NOMO-1 treated with DMSO at 0.1 percent for 48 hours (cell line): ENCODE data around the gene TANC2.

Experiments used
- DNase-seq: peaks from one replicate; lab custom pipeline; 2025; ENCODE audit not compliant: unreplicated experiment; lab: John Stamatoyannopoulos, UW

Gene TANC2

DNA sequence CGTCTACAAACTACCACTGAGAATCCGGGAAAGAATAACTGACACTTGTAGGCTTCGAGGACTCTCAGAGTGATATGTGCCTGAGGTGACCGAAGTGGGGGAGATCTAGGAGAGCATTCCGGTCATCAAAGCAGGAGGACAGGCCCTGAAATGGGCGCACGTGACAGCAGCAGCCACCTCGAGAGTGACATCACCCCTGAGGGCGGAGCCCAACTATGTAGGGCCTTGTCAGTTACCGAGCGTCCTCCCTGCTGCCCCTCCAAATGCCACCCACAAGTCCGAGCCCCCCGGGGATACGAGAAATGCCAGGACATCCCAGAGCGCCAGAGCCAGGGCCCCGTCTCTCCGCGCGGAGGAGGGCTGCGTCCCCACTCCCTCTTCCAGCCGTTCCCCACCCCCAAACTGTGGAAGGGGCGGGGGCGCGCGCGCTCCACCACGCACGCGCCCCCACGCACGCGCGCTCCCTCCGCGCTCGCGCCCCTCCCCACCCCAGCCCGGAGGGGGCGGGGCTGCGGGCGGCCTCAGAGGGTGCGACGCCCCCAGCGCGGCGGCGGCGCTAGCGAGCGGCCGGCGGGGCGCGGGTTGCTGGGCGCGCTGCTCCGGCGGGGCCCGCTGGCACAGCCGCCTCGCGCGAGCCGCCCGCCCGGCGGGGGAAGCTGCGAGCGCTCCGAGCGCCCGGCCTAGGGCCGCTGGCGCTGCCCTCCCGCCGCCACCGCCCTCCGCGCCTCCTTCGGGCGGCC lies at the start of gene TANC2:
Gene TANC2, plus strand, starts transcription at position 550 of the 740 bp plus-strand sequence. CDS start 43,325 bp downstream, outside the sequence.
- peak; percentile 65 for DNase-seq

DNA sequence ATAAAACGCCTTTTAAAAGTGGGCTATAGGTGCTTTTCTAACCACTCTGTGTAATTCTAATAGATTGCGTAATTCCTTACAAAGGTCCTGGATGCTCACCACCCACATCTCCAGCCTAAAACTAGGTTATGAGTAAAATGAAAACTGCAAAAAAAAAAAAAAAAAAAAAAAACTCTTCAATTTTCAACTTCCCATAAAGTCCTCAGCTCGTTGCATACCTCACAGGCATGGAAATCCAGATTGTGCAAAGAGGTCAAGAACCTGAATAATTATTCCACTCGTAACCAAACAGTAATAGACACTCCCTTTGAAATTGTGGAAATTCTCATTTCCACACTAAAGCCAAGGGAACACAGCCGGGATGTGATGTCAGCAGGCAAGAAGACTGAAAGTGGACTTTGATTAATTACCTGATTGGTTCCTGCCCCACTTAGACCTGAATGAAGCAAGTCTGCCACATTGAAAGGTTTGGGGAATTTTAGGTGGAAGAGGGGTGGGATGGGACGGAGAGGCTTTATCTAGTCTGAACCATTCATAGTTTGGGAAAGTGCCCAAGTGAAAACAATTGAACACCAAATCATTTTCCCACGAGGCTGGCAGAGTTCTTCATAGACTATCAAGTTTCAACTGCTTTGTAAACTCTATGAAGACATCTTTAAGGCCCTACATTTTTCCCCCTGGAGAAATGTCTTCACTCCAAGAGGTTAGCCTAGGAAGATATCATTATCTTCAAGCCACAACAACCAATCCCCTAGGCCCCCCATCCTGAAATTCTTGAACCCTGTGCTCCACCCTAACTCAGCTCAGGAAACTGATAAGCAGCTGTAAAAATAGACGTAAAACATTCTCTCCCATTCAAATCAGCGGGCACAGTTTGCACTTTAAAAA lies 49.1 kb upstream of the TANC2 start:
- no peak for DNase-seq

DNA sequence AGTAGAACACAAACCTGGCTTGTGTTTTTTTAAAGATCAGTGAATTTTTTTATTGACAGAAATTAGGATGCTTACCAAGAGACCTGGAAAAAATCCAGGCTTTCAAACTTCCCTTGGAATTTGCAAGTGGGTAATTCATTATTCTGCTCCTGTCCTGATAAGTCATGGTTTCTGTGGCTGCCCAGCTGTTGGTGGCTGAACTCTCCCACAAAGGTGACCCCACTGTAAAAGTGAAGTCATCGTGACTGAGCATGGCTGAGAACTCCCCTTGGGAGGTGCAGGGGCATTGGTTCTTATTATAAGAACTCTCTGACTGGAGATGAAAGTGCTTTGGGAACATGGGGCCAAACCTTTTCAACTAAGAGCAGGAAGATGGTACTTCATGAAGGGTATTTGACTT lies 46.6 kb upstream of the TANC2 start:
- DNase-seq = no peak

DNA sequence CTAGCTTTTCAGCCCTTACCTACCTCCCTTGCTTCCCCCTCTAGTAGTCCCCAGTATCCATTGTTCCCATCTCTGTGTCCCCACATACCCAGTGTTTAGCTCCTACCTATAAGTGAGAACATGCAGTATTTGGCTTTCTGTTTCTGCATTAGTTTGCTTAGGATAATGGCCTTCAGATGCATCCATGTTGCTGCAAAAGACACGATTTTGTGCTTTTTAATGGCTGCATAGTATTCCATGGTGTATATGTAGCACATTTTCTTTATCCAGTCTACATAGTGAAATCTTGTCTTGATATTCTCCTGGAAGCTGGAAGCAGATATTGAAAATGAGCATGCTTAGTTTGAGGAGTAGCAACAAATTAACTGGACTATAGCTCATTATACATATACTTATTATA lies 45.7 kb upstream of the TANC2 start:
- DNase-seq = no peak

DNA sequence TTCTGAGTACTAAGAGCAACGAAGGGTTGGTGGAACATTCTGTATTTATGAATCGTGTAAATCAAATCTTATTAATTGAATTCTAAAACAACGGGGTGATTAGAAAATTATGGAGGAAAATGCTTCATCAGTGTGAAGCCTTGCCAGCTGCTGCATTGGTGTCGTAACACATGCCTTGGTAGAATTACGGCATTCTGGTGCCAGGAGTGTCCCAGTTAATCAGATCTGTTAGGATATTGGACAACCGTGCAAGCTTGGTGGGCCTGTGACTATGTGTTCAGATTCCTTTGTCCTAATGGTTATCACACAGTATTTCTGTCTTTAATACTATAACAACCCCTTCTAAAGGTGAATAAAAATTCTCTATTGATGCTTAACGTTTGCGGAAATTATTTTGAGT lies 44.2 kb upstream of the TANC2 start:
- DNase-seq = no peak

DNA sequence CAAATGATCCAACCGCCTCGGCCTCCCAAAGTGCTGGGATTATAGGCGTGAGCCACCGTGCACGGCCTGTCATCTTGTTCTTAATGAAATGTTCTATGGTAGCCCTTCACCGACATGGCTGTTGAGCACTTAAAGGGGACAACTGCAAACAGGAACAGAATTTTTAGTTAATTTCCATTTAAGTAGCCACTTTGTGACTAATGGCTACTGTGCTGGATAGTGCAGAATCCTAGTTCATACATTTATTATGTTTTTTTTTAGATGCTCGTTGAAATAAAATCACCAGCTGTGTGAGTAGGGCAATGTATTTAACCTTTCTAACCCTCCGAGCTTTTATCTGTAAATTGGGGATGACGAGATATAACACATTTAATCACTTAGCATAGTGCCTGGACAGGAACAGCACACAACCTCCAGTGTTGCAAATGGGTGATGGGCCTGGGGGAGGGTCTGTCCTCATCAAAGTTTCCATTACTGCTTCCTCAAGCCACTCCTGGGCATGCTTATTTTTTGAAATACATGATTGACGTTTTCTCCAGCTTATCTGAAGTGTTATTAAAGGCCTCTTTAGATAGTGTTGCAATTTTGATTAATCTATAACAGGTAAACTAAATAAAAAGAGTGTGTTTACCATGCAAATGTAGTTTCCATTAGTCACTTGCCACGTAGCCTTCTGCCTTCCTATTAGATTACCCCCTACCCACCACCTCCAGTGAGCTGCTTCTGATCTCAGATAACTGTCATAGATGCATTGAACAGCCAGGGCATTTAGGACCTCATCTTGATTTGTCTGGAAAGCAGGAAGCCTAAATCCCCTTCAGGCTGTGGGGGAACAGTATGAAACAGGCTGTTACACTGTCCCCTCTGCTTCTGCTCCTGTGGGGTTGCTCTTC lies 42.5 kb upstream of the TANC2 start:
- no peak for DNase-seq

DNA sequence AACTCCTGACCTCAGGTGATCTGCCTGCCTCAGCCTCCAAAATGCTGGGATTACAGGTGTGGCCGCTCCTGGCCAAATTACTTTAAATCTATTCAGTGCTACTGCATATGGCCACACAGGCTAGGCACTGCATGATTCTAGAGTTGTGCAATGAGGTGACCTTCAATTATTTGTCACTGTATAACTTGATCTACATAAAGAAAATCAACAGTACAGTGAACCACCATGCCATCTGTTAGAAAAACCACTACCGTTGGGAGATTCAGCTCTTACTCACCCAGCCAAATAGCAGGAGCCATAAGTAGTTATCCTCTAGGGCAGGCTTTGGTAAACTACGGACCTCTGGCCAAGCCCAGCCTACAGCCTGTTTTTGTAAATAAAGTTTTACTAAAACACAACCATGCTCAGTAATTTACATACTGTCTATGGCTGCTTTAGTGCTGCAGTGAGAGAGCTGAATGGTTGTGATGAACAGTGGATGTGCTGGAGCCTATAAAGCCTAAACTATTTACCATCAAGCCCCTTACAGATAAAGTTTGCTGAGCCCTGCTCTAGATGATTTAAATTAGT lies 40.7 kb upstream of the TANC2 start:
- no peak for DNase-seq

DNA sequence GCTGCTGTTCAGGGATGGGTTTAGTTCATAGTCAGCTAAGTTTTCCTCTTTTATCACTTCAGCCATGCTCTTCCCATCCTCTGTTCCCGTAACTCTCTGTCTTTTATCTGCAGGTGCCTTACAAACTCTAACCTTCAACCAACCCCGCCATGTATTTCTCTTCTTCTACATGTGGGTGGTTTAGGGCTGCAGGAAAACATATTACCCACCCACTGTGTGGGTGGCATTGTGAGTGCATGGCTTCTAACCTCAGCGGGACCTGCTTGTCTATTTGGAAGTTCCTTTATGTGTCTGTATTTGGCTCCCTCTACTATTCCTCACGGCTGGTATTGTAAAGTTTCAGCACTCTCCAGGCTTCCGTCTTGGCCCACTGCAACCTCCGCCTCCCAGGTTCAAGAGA lies 39.0 kb upstream of the TANC2 start:
- DNase-seq = no peak

DNA sequence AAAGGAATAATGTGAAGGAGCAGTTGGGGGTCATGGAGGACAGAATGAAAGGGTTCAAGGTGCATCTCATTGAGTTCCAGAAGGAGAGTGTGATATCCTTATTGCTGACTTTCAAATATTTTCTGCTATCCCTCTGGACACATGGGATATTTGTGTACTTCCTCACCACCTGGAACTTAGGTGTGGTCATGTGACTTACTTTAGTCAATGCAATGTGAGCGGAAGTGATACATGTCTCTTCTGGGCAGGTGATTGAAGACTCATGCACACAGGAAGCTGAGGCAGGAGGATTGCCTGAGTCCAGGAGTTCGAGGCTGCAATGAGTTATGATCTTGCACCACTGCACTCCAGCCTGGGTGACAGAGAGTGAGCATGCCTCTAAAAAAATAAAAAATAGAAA lies 36.7 kb upstream of the TANC2 start:
- DNase-seq = no peak

DNA sequence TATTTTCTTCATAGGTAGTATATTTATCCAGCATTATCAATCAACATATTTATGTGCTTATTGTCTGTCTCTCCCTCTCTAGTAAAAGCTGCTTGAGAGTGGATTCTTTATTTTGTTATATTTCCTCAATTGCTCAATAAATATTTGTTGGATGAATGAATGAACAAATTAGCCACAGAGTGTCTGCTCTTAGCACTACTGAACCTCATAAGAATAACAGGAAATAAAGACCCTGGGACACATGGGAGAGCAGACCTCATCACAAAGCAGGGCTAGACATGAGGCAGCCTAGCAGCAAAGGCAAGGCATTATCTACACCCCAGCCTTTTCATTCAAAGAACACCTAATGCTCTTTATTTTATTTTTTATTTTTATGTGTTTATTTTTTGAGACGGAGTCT lies 34.9 kb upstream of the TANC2 start:
- no peak for DNase-seq

DNA sequence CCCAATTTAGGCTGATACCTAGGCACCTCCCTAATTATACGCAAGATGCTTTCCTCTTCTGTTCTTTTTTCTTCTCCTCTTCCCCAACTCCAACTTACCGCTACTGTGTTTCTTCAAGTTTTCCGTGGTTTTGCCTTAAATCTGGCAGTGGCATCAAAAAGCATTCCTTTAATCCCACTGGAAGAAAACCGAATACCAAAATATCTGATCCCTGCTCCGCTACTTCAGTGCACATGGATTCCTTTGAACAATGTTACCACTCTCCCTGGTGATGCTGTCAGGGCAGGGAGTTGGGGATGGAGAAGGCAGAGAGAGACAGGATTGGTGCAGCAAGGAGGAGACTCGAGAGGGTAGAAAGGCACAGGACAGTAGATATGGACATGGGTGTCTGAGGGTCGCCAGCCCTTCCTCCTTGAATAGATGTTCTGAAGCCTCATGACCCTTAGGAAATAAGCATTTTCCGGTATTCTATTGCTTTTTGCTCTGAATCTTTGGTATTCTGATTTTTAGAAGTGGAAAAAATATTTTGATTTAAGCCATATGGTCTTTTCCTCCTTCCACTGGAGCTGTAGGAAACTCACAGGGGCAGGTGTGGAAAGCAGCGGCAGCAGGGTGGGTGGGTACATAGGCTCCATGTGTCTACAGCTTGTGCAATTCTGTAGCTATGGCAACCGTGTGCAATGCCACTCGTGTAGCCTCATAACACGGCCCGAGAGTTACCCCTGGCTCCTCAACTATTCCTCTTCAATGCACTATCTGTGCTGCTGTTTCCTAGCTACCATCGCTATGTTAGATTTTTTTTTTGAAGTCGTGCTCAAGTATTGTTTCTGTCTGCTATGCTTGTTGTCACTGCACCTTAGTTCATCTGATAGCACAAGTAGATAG lies 32.3 kb upstream of the TANC2 start:
- peak; percentile 17 for DNase-seq

DNA sequence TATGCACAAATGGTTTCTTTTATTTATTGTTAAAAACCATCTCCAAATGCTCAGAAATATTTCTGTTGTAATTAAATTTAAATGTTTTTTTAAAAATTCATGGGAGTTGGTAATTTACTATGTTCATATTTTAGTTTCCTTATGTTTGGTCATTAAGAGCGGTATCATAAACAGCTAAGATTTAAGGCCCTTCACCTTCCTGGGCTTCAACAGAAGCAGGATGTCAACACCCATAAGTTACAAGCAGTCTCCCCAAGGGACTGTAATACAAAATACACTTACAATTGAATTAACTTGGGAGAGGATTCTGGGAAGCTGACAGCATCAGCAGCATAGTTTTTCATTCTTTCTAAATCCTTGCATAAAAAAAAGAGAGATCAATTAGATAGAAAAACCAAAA lies 30.9 kb upstream of the TANC2 start:
- DNase-seq = no peak

DNA sequence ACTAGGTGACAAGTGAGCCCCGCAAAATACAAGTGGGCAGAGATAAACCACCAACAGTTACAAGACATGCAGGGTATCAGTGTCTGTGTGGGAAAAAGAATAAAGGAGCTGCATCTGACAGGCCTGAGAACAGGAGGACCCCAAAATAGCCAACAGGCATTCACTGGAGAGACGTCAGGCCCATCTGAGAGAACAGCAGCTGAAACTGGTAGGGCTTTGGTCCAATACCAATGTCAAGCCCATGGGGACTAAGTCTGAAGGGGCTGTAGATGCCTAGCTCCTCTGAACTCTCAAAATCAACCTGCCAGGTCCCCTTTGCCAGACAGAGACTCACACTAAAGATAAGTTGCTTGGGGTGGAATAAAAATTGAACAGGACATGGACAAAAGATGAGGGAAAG lies 30.5 kb upstream of the TANC2 start:
- DNase-seq = no peak

DNA sequence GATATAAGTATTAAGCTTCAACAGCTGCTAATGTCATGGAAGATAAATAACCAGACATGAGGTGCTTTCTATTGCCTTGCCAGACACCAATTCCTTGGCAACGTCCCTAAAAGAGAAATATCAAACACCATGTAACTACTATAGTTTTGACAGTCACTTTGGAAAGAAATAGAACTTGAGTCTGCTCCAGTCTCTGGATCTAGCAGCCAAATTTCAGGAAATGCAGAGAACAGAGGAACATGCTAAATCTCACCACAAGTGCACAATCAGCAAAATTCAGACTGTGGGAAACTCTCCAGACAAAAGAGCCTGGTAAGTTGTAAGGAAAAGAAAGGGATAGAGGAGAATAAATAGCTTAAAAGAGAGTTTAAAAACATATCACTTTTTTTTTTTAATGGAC lies 28.4 kb upstream of the TANC2 start:
- no peak for DNase-seq

DNA sequence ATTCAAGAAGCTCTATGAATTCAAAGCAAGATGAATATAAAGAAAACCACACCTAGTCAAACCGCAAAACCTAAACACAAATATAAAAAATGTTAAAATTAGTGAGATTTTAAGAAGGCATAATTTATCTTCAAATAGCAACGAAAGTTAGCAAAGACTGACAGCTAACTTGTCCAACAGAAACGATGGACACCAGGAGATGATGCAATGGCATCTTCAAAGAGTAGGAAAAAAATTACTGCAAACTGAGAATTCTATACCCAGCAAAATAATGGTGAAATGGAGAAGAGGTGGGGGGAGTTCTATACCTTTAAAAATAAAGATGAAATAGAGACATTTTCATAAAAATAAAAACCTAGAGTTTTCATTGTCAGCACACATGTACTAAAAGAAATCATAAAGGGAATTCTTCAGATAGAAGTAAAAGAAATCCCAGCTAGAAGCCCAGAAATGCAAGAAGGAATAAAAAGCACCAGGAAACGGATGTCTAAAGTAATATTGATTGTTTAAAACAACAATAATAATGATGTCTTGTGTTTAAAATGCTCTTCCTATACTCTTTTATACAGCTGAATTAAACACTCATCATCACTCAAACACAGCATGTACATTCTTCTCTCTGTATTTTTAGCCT lies 24.6 kb upstream of the TANC2 start:
- no peak for DNase-seq

DNA sequence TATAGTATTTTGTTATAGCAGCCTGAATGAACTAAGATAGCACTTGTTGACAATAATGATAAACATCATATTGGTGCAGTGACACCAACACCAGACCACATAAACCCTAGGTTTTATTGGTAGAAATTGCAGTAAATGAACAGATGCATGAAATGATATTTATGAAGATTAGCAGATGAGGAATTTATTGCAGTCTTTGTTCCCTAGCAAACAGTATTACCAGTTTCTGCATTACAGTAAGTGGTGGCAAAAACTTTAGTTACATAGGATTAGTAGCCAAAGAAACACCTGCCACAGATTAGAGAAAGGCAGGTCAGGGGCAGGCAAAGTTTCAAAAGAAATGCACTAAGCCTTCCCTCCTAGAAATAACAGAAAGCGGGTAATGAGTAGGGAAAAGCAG lies 17.7 kb upstream of the TANC2 start:
- no peak for DNase-seq

DNA sequence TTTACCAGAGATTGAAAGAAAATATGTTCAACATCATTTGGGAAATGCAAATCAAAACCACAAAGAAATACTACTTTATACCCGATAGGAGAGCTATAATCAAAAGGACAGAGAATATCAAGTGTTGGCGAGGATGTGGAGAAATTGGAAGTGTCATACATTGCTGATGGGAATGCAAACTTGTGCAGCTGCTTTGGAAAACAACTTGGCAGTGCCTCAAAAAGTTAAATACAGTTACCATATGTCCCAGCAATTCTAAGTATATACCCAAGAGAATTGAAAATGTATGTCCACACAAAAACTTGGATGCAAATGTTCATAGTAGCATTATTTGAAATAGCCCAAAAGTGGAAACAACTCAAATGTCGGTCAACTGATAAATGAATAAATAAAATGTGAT lies 17.0 kb upstream of the TANC2 start:
- no peak for DNase-seq

DNA sequence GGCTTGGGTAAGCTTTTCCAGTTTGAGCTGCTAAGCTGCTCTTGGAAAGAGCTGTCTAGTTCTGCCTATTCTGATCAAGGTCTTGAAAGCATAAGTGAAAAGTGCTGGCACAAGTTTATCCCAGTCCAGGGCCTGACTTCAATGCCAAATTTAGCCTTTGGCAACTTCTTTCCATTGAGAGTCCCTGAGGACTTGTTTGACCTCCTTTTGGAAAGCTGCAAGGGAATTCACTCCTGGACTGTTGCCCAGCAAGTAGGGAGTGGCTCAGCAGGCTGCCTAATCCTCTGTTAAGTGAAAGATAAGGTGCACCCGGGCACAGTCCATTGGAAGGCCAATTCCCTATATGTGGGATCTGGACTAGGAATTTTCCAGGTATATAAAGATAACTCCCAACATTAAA lies 16.0 kb upstream of the TANC2 start:
- no peak for DNase-seq

DNA sequence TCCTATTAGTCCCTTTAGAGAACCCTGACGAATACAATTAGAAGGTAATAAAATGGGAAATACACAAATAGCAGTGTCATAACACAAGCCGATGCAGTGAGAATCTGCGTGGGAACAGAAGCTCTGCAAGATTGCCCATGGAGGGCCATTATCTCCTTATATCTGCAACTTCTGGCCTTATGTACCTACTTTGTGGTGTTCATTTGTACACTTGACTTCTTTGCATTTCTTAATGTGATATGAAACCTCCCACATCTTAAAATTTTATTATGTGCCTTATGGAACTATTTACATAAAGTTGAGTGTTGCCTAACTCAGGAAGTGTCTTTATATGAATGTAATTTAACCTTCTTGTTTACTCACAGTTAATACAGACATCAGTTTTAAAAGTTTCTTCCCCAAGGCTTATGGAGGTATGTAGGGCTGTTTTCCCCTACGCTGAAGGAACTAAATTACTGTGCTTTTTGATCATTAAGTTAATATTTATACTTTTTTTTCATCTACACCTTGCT lies 10.1 kb upstream of the TANC2 start:
- no peak for DNase-seq
